Loucy (cell line): ENCODE results near the gene ZNF845.

Experiments used
- EZH2phosphoT487 ChIP-seq: fragments of 200-600 bp; IDR thresholded peaks from 2 replicates; pipeline ENCODE4 v1.6.1; 2018; ENCODE audit warnings: antibody characterized with exemption, mild to moderate bottlenecking, moderate library complexity, borderline replicate concordance
- TF ChIP-seq, protein P1 (sequence below): fragments of 200-600 bp; sonication (generic); conservative IDR thresholded peaks from 2 replicates; pipeline ENCODE4 v1.5.1; 2014; ENCODE audit warnings: mild to moderate bottlenecking, antibody characterized with exemption, low read length

DNA sequence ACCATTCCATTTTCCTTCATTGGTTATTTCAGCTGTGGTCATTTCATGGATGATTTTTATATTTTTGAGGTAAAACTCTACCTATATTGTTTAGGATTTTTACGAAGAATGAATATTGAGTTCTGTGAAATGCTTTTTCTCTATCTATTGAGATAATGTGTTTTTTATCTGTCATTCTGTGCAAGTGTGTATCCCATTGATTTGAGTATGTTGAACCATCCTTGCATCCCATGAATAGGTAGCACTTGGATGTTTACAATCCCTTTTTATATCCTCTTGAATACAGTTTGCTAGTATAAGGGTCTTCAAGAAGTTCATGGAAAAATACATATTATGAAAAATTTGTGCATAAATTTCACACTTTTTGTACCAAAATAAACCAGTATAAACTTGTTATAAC lies 22.2 kb downstream of the ZNF845 start:
- TF ChIP-seq, protein P1, sequence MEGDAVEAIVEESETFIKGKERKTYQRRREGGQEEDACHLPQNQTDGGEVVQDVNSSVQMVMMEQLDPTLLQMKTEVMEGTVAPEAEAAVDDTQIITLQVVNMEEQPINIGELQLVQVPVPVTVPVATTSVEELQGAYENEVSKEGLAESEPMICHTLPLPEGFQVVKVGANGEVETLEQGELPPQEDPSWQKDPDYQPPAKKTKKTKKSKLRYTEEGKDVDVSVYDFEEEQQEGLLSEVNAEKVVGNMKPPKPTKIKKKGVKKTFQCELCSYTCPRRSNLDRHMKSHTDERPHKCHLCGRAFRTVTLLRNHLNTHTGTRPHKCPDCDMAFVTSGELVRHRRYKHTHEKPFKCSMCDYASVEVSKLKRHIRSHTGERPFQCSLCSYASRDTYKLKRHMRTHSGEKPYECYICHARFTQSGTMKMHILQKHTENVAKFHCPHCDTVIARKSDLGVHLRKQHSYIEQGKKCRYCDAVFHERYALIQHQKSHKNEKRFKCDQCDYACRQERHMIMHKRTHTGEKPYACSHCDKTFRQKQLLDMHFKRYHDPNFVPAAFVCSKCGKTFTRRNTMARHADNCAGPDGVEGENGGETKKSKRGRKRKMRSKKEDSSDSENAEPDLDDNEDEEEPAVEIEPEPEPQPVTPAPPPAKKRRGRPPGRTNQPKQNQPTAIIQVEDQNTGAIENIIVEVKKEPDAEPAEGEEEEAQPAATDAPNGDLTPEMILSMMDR = no peak
- TF ChIP-seq EZH2phosphoT487 = no peak
